ENCODE measurements around the gene IFIT5. TPM values are rescaled to one million over a fixed set of nuclear protein-coding genes. Genes with fewer than 3 reads are reported as not detected.

IFIT5 gene
- total and polyA plus RNA-seq, 2 experiments from 2014 or later, result 6.5 to 17.1 TPM

DNA sequence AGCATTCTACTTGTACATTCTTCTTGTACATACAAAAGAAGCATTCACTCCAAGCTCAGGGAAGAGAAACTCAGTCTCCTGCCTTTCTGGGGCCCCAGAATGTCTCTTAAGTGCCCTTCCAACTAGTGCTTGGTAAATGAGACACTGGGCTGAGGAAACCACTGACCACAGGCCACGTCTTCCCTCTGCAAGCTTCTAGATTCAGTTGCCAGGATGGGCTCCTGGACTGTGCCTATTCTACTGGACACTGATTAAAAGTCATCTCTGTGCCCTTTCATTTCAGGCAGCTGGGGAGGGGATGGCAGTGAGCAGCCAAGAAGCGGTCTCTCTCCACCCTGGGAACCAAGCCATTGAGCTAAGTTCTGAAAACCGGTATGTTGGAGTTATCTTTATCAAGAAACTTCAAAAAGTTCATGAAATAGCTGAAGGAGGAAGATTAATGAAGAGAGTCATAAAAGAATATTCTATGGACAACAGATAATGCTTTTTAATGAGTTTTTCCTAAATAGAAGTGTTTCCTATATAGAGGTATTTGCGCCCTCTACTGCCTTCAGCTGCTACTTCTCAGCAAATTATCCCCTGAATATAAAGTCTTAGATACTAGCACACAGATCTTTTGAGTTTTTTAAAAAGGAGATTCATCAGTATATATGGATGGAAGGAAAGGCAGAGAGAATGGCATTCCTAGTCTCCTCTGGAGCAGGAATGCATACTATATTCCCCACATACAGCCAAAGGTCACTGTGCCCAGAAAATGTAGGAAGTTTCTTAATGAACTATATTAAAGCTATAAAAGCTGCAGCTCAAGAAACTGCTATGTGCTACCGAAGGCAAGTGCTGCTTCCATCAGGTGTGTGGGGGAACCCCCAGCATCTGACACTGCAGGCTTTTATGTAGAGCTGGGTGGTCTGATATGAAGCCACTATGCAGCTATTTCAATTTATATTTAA is 44.9 kb upstream of the IFIT5 start:
- no peaks in the 10 kb centered on the region for H4K20me1 ChIP-seq (ENCODE audit: insufficient read depth, poor library complexity, severe bottlenecking)
- WGBS (ENCODE audit: low lambda C conversion rate, missing lambda C conversion rate), result 75% methylated on average over 5 of the region's 5 CpGs
- DNase-seq (ENCODE audit: low spot score), result peak; percentile 50
- TF ChIP-seq, protein P1, sequence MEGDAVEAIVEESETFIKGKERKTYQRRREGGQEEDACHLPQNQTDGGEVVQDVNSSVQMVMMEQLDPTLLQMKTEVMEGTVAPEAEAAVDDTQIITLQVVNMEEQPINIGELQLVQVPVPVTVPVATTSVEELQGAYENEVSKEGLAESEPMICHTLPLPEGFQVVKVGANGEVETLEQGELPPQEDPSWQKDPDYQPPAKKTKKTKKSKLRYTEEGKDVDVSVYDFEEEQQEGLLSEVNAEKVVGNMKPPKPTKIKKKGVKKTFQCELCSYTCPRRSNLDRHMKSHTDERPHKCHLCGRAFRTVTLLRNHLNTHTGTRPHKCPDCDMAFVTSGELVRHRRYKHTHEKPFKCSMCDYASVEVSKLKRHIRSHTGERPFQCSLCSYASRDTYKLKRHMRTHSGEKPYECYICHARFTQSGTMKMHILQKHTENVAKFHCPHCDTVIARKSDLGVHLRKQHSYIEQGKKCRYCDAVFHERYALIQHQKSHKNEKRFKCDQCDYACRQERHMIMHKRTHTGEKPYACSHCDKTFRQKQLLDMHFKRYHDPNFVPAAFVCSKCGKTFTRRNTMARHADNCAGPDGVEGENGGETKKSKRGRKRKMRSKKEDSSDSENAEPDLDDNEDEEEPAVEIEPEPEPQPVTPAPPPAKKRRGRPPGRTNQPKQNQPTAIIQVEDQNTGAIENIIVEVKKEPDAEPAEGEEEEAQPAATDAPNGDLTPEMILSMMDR (IDR thresholded peaks at IDR 0.05; ENCODE audit: poor library complexity), result peak; percentile 74
- TF ChIP-seq EZH2 (IDR thresholded peaks at IDR 0.05; ENCODE audit: borderline replicate concordance) (no peak), EZH2phosphoT487 (IDR thresholded peaks at IDR 0.05; ENCODE audit: low read depth, severe bottlenecking, unreplicated experiment) (no peak)
- H3K9me2 ChIP-seq (replicated peaks; ENCODE audit: insufficient read depth), result no peaks in the 10 kb centered on the region
- no peaks in the 10 kb centered on the region for H3K36me3 ChIP-seq (replicated peaks; ENCODE audit: insufficient read depth, low read depth)
- no peak overlapping the region for H3K27ac ChIP-seq
- no peaks in the 10 kb centered on the region for H3K9me3 ChIP-seq (ENCODE audit: low read depth)
- H3K4me3 ChIP-seq, result no peak overlapping the region
- peaks cover 23% of the 10 kb centered on the region for H3K4me1 ChIP-seq (ENCODE audit: insufficient read depth)
- H3K79me2 ChIP-seq, result no peaks in the 10 kb centered on the region
- no peaks in the 10 kb centered on the region for H3K27me3 ChIP-seq
- H2AFZ ChIP-seq, result peak overlapping the region; percentile 16
- no peak overlapping the region for H3K4me2 ChIP-seq

DNA sequence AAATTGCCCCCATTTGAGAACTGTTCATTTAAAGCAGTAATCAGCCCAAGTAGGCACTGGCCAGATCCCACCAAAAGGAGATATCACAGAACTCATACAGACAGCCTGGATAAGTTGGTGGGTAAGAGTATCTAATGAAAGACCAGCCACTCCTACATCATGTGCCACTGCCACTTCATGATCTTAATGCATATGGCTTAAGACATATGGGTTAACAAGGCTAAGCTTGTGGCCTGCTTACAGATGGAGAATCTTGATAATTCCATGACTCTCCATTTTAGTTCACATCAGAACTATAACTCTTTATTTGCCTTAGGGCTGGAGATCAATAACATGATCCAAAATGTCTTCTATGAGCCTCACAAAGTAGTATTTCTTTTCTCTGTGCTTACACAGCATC is 43.3 kb upstream of the IFIT5 start:
- no peak overlapping the region for H3K27ac ChIP-seq
- H2AFZ ChIP-seq, result no peak overlapping the region
- TF ChIP-seq, protein P1 (IDR thresholded peaks at IDR 0.05; ENCODE audit: poor library complexity), result no peak
- no peaks in the 10 kb centered on the region for H3K36me3 ChIP-seq (replicated peaks; ENCODE audit: insufficient read depth, low read depth)
- H3K4me1 ChIP-seq (ENCODE audit: insufficient read depth), result peaks cover 35% of the 10 kb centered on the region
- no peaks in the 10 kb centered on the region for H3K9me3 ChIP-seq (ENCODE audit: low read depth)
- H3K79me2 ChIP-seq, result no peaks in the 10 kb centered on the region
- H3K9me2 ChIP-seq (replicated peaks; ENCODE audit: insufficient read depth), result no peaks in the 10 kb centered on the region
- H3K4me3 ChIP-seq, result no peak overlapping the region
- no peak overlapping the region for H3K4me2 ChIP-seq
- no peaks in the 10 kb centered on the region for H4K20me1 ChIP-seq (ENCODE audit: insufficient read depth, poor library complexity, severe bottlenecking)
- DNase-seq (ENCODE audit: low spot score), result no peak
- no peaks in the 10 kb centered on the region for H3K27me3 ChIP-seq

DNA sequence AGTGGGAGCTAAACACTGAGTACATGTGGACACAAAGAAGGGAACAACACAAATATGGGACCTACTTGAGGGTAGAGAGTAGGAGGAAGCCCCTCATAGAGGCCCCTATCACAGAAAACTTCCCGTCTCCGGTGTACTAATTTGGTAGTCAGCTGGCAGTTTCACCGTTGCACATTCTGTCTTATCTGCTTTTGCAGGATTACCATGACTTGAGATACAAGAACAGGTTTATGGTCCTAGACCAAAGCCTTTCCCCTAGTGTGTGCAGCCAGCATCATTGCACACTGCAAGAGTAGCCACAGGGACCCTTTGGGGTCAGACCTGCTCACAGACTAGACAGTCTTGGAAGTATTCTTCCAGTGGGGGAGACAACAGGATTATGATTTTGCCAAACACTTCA is 42.4 kb upstream of the IFIT5 start:
- WGBS (ENCODE audit: low lambda C conversion rate, missing lambda C conversion rate), result 60% methylated on average over 3 of the region's 3 CpGs
- TF ChIP-seq EZH2phosphoT487 (IDR thresholded peaks at IDR 0.05; ENCODE audit: low read depth, severe bottlenecking, unreplicated experiment), result no peak
- no peak for TF ChIP-seq EZH2 (IDR thresholded peaks at IDR 0.05; ENCODE audit: borderline replicate concordance)
- TF ChIP-seq, protein P1 (IDR thresholded peaks at IDR 0.05; ENCODE audit: poor library complexity), result no peak

More for the DNA sequence above, 42.4 kb upstream of the IFIT5 start:
- no peak overlapping the region for H2AFZ ChIP-seq
- no peaks in the 10 kb centered on the region for H3K27me3 ChIP-seq
- no peaks in the 10 kb centered on the region for H3K9me3 ChIP-seq (ENCODE audit: low read depth)
- H3K4me1 ChIP-seq (ENCODE audit: insufficient read depth), result peaks cover 35% of the 10 kb centered on the region
- no peaks in the 10 kb centered on the region for H3K79me2 ChIP-seq
- no peak overlapping the region for H3K27ac ChIP-seq
- no peaks in the 10 kb centered on the region for H3K9me2 ChIP-seq (replicated peaks; ENCODE audit: insufficient read depth)
- H3K4me3 ChIP-seq, result no peak overlapping the region
- H4K20me1 ChIP-seq (ENCODE audit: insufficient read depth, poor library complexity, severe bottlenecking), result no peaks in the 10 kb centered on the region
- no peaks in the 10 kb centered on the region for H3K36me3 ChIP-seq (replicated peaks; ENCODE audit: insufficient read depth, low read depth)
- DNase-seq (ENCODE audit: low spot score), result no peak
- H3K4me2 ChIP-seq, result no peak overlapping the region

All from hepatocyte (in vitro differentiated cells).